Right hindlimb (tissue), 1 donor: Measurements from ENCODE around the gene UPK3A.
A peak's percentile ranks its signal among the peaks of the same experiment; 100 is the strongest.
"Not testable (repeated sequence)": the region's sequence is repeated elsewhere in the genome, so short reads cannot be mapped to it uniquely, and the experiment has no call there.

ENCODE experiments used
- DNase-seq: peaks from one replicate; pipeline ENCODE4 v3.0.0-alpha.2; 2018

UPK3A gene

DNA sequence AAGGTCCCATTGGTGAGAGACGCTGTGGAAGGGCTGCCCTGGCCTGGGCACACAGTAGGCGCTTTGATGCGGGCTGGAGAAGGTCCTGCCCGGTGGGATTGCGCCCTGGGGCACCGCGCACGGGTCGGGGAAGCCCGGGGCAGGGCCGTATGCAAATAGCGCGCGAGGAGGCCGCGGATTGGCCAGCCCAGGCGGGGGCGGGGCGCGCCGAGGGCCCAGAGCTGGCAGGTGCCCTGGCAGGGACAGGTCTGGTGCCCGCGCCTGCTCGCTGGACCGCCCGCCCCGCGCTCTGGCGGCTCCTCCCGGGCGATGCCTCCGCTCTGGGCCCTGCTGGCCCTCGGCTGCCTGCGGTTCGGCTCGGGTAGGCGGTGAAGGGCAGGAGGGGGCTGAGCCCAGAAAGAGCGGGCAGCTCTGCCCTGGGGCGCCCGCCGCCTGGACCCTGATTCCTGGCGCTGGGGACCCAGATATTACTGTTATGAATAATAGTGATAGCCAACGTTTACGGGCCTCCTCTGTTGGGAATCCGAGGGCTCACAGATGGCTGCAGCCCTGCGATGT lies at the start of gene UPK3A:
Gene UPK3A (plus strand): TSS at position 245 of the 558 bp plus-strand sequence. CDS start 65 bp downstream, at position 310.
- DNase-seq: no peak

DNA sequence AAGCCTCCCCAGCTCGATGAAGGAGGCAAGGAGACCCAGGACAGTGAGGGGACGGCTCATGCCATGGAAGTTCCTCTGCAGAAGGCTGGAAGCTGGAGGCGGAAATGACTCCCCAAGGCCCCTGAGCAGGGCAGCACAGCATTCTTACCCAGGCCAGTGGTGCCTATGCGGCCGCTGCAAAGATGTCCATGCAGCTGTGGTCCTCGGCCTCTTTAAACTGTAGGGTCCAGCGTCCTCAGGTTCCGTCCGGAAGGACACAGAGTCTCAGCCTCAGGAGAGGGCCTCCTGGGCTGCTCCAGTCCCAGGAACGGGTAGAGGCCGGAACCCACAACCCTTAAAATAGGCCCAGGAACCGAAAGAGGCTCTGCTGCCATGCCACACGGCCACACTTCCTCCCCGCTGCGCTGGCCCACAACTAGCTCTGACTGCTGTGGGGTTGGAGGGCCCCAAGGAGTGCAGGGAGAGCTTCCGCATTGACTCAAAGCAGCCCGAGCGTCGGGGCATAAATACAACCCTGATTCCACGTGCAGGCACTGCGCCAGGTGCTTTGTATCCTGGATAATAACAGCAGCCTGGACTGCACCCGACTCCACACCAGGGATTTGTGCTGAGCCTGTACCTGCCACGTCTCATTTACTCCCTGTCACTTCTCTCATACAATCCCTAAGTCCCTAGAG lies 49.5 kb upstream of the UPK3A start:
- DNase-seq: no peak

GRCh38 chr22:45235851-45236342 lies 48.9 kb upstream of the UPK3A start:
- DNase-seq: no peak

GRCh38 chr22:45237065-45237990 lies 47.4 kb upstream of the UPK3A start:
- DNase-seq: no peak

- DNase-seq: no peak
These were observed 46.4 kb upstream of the UPK3A start for GRCh38 chr22:45238076-45238956.

- no peak for DNase-seq
These were observed 45.6 kb upstream of the UPK3A start for GRCh38 chr22:45238957-45239680.

GRCh38 chr22:45239681-45240051 lies 45.1 kb upstream of the UPK3A start:
- no peak for DNase-seq

DNA sequence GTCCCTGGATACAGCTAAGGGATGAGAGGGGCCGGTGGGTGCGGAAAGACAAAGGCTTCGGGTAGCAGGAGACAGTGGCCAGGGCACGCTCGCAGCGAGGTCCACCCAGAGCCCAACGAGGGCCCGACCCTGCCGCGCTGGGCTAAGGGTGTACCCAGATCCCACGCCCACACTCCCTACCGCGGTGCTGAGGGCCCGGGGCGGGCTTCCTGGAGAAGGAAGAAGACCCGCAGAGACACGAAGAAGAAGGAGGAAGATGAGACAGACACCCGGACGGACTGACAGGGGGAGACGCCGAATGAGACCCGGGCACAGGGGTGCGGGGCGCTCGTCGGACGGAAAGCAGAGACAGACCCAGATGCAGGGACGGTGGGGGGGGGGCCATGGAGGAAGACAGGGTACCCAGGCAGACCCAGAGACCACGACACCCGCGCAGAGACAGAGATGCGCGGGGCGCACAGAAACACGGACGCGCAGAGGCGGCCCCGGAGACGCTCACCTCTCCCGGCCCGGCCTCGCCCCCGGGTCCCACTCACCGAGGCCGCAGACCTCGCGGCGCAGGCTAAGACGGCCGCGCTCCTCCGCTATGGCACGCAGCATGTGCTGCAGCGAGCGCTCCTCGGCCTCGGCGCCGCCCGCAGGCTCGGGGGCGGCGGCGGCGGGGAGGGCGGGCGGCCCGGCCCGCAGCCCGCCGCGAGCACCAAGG lies 44.5 kb upstream of the UPK3A start:
- DNase-seq: no peak

DNA sequence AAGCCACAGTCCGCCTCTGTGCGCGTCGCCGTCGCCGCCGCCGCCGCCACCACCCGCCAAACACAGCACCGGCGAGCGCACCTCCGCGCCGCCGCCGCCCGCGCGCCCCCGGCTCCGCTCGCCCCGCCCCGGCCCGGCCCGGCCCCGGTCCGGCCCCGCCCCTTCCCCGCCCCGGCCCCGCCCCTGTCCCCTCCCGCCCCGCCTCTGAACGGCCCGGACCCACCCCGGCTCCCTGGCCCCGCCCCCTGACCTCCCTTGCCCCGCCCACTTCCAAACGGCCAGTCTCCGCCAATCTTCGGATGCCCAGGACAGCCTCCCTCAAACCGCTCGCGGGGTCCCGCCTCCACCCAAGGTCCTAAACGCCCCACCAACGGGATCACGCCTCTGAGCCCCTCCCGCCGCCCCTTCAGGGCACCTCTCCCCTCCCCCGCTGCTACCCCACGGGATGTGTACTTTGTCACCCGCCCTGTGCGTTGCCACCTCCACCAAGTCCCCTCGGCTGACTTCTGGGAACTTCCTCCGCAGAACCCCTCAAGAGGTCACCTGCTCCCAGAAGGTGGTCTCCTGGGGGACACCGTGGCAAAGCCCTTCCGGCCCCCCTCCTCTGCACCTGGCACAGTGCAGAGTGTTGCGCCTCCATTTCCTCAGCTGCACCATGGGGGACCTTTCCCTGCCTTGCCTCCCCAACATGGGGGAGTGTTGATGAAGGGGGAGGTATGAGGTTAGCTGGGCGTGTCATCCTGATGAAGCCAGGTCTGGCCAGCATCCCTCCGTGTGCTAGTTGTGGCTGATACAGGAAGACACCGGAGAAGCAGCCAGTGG lies 43.7 kb upstream of the UPK3A start, which contains the start of gene KIAA0930:
Gene KIAA0930 (minus strand): TSS at position 85 of the 822 bp plus-strand sequence. CDS start 191 bp downstream, outside the sequence.
- peak; percentile 84 for DNase-seq

GRCh38 chr22:45242778-45243191 lies 42.0 kb upstream of the UPK3A start:
- DNase-seq: peak; percentile 26

DNA sequence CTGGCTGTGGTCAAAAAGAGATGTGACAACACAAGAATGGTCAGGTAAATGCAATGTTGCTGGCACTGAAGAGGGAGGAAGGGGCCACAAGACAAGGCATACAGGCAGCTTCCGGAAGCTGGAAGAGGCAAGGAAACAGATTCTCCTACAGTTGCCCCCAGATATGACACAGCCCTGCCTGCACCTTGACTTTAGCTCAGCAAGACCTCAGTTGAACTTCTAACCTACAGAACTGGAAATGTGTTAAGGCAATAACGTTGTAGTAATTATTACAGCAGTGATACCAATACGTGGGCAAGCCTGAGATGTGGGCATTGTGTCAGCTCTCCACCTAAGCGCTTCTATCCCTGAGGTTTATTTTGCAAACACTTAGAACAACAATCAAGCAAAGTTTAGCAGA lies 39.8 kb upstream of the UPK3A start:
- peak; percentile 3 for DNase-seq

- DNase-seq: peak; percentile 62
These were observed 38.4 kb upstream of the UPK3A start for GRCh38 chr22:45246060-45246985.

DNA sequence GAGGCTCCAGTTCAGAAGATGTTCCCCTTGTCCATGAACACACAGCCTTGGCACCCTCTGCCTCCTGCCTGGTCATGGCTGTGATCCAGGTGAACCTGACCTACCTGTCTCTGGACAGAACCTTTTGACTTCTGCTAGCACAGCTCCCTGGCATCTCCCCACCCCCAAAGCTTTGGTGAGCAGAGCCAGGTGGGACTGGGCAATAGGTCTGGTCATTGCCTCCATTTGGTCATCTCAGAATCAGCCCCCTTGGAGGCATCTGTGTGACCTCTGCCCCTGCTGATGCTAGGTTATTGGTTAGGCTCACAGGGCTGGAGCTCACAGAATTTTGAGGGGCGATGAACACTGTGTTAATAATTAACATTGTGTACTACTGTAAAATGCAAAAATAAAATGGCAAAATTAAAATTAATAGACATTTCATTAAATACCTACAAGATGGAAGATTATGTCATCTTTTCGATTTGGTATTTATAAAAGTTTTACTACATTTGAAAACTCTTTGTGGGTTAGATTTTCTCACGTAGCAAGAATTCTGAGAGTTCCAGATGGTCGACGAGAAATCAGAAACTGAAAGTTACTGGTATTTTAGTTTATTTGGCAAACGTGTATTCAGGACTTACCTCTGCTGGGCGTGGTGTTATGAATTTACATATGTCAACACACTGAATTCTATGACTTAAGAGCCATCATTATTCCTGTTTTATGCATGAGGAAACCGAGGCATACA lies 35.8 kb upstream of the UPK3A start:
- no peak for DNase-seq

GRCh38 chr22:45251825-45252224 lies 32.9 kb upstream of the UPK3A start:
- DNase-seq: no peak

DNA sequence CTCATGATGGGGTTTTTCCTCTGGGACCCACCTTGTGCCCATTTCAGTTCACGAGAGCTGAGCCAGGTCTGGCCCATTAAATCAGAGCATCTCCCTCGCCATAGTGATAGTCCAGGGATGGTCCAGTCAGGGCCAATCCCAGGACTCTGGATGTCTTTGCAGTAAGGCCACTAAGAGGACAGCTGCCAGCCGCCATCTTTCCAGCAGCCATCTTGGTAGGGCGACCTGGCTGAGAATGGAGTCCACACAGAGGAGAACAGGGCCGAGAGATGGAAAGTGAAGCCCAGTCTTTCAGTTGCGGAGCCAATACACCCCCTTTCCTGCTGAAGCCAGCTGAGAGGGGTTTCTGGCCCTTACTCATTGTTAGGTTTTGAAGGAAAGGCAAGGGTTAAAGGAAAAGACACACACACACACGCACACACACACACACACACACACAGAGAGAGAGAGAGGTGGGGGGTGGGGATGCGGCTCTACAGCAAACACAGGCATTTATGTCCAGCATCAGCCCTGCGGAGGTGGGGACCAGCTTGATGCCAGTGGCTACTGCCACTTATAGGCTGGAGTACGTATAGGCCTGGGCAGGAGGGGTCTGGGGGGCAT lies 31.6 kb upstream of the UPK3A start:
- no peak for DNase-seq

- DNase-seq: no peak
These were observed 30.4 kb upstream of the UPK3A start for GRCh38 chr22:45254388-45254787.

DNA sequence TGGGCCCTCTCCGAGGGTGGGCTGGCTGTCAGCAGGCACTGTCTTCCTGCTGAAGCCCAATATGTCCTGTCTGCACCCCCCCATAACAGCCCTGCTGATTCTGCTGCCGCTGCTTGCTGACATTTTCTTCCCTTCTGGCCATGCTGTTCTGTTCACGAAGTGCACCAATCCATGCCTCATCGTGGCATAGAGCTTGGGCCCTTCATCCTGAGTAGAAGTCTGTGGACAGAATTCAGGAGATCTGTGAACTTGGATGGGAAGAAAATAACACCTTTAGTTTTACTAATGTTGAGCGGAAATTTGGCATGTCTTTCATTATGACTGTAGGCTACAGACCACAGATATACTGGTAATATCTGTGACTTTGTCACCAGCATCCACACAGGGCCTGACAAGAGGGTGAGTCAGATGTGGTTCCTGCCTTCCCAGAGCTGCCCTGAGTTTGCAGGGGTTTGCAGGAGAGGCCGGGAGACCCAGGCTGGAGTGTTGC lies 29.9 kb upstream of the UPK3A start:
- no peak for DNase-seq

DNA sequence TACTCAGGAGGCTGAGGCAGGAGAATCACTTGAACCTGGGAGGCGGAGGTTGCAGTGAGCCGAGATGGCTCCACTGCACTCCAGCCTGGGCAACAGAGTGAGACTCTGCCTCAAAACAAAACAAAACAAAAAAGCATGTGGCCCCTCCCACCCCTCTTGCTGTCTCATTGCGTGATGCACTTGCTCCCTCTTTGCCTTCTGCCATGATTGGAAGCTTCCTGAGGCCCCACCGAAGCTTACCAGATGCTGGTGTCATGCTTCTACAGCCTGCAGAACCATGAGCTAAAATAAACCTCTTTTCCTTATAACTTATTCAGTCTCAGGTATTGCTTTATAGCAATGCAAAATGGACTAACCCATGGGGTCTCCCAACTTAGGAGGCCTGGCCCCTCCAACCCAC lies 26.8 kb upstream of the UPK3A start:
- not testable (repeated sequence) for DNase-seq
